Measurements from ENCODE around the gene STIM2. TPM values are rescaled to one million over a fixed set of nuclear protein-coding genes. Genes with fewer than 3 reads are reported as not detected.

STIM2 gene
- total RNA-seq, 1 experiment from 2014 or later: 15.5 TPM

DNA sequence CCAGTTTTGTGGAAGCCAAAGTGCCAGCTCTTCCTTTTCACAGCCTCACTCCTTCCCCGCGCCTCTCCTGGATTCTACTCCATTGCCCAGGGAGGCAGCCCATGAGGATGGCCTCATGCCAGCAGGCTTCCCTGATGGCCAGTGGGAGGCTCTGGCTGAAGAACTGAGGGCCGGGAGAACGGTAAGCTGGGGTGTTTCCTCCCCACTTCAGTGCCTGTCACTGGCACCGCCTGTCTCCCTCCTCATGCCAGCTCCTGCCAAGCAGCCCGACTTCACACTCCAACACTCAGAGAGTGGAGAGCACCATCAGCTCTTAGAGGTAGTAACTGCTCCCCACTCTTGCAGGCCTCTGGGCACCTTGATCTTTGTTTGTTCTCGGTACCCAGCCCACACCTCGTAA lies 46.9 kb upstream of the STIM2 start:
- Histone ChIP-seq H3K36me3 (ENCODE audit: low read depth, low read length) (no peaks in the 10 kb centered on the region), H3K9me2 (replicated peaks; ENCODE audit: low read length) (no peaks in the 10 kb centered on the region), H3K27me3 (ENCODE audit: low read length) (no peaks in the 10 kb centered on the region), H3K4me2 (ENCODE audit: low read length) (no peak overlapping the region), H3K27ac (ENCODE audit: low read length) (no peak overlapping the region), H3K9me3 (ENCODE audit: low read length) (no peaks in the 10 kb centered on the region), H3F3A (ENCODE audit: low read length, unreplicated experiment) (no peaks in the 10 kb centered on the region), H3K9ac (ENCODE audit: low read length) (no peak overlapping the region), H4K20me1 (ENCODE audit: low read length) (no peaks in the 10 kb centered on the region), H3K4me1 (ENCODE audit: insufficient read depth, low read length) (peaks cover 7% of the 10 kb centered on the region), H3K4me3 (ENCODE audit: low read length) (no peak overlapping the region), H2AFZ (ENCODE audit: low read length) (no peak overlapping the region), H3K79me2 (ENCODE audit: low read length) (no peaks in the 10 kb centered on the region)
- ATAC-seq: no peak
- POLR2A ChIA-PET (ENCODE audit: unreplicated experiment): no interaction called here
- DNase-seq: no peak
- TF ChIP-seq EZH2 (IDR thresholded peaks at IDR 0.05; ENCODE audit: low read length, unreplicated experiment) (no peak), EZH2phosphoT487 (IDR thresholded peaks at IDR 0.05; ENCODE audit: borderline replicate concordance, low read length) (no peak)
- TF ChIP-seq, protein P1, sequence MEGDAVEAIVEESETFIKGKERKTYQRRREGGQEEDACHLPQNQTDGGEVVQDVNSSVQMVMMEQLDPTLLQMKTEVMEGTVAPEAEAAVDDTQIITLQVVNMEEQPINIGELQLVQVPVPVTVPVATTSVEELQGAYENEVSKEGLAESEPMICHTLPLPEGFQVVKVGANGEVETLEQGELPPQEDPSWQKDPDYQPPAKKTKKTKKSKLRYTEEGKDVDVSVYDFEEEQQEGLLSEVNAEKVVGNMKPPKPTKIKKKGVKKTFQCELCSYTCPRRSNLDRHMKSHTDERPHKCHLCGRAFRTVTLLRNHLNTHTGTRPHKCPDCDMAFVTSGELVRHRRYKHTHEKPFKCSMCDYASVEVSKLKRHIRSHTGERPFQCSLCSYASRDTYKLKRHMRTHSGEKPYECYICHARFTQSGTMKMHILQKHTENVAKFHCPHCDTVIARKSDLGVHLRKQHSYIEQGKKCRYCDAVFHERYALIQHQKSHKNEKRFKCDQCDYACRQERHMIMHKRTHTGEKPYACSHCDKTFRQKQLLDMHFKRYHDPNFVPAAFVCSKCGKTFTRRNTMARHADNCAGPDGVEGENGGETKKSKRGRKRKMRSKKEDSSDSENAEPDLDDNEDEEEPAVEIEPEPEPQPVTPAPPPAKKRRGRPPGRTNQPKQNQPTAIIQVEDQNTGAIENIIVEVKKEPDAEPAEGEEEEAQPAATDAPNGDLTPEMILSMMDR (conservative IDR thresholded peaks at IDR 0.05; ENCODE audit: low read depth, low read length): no peak
- intact Hi-C loops (cut with micrococcal nuclease): no loop called here
- no TSS peak for BruUV-seq (replicated peaks)
- CTCF ChIA-PET: no interaction called here

DNA sequence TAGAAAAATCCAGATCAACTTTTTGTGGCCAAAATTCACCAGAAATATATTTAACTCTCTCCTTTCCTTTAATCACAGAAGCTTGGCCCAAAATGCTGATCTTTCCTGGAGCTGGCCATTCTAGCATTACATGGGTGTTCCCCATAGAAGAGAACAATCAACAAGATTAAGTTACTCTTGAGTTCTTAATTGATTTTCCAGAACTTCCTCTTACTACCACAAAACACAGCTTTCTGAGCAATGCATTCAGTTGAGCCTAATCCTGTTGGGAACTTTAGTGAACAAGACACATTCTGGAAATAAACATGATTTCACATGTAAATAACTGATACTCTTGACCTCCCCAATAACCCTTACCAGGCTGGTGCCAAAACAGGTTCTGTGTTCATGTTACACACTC lies 45.4 kb upstream of the STIM2 start:
- H3K9ac ChIP-seq (ENCODE audit: low read length): no peak overlapping the region
- no peaks in the 10 kb centered on the region for H3K27me3 ChIP-seq (ENCODE audit: low read length)
- no peak overlapping the region for H2AFZ ChIP-seq (ENCODE audit: low read length)
- TF ChIP-seq EZH2 (IDR thresholded peaks at IDR 0.05; ENCODE audit: low read length, unreplicated experiment): no peak
- no peak for TF ChIP-seq EZH2phosphoT487 (IDR thresholded peaks at IDR 0.05; ENCODE audit: borderline replicate concordance, low read length)
- TF ChIP-seq, protein P1 (conservative IDR thresholded peaks at IDR 0.05; ENCODE audit: low read depth, low read length): no peak
- no peaks in the 10 kb centered on the region for H3K9me2 ChIP-seq (replicated peaks; ENCODE audit: low read length)
- H3K9me3 ChIP-seq (ENCODE audit: low read length): no peaks in the 10 kb centered on the region
- no peaks in the 10 kb centered on the region for H4K20me1 ChIP-seq (ENCODE audit: low read length)
- intact Hi-C loops (cut with micrococcal nuclease): no loop called here
- H3K4me2 ChIP-seq (ENCODE audit: low read length): no peak overlapping the region
- no peak for DNase-seq
- no TSS peak for BruUV-seq (replicated peaks)
- H3F3A ChIP-seq (ENCODE audit: low read length, unreplicated experiment): no peaks in the 10 kb centered on the region
- no peaks in the 10 kb centered on the region for H3K36me3 ChIP-seq (ENCODE audit: low read depth, low read length)
- no peak overlapping the region for H3K4me3 ChIP-seq (ENCODE audit: low read length)
- ChIA-PET POLR2A (ENCODE audit: unreplicated experiment) (no interaction called here), CTCF (no interaction called here)
- no peak for ATAC-seq
- H3K27ac ChIP-seq (ENCODE audit: low read length): no peak overlapping the region
- no peaks in the 10 kb centered on the region for H3K79me2 ChIP-seq (ENCODE audit: low read length)
- H3K4me1 ChIP-seq (ENCODE audit: insufficient read depth, low read length): peaks cover 7% of the 10 kb centered on the region

DNA sequence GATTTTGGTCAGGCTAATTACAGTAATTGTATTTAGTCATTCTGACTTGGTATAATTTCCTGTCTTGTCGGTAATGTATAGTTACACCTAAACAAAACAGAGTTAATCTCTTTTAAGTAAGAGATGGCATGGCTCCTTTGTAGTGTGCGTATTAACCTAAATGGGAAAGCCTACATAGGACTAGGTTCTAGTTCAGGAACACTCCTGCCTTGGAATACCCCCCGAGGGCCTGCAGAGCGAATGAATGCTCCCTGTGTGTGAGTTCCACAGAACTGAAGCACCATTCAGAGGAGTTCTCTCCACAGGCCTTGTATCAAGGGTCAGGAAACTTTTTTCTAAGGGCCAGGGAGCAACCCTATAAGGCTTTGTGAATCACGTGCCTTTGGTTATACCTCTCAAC lies 44.9 kb upstream of the STIM2 start:
- DNase-seq: no peak
- Histone ChIP-seq H3K79me2 (ENCODE audit: low read length) (no peaks in the 10 kb centered on the region), H3K9me3 (ENCODE audit: low read length) (no peaks in the 10 kb centered on the region), H3K4me3 (ENCODE audit: low read length) (no peak overlapping the region), H3K27ac (ENCODE audit: low read length) (no peak overlapping the region), H4K20me1 (ENCODE audit: low read length) (no peaks in the 10 kb centered on the region), H3K9ac (ENCODE audit: low read length) (no peak overlapping the region), H3K4me1 (ENCODE audit: insufficient read depth, low read length) (peaks cover 7% of the 10 kb centered on the region), H3K36me3 (ENCODE audit: low read depth, low read length) (no peaks in the 10 kb centered on the region), H3K27me3 (ENCODE audit: low read length) (no peaks in the 10 kb centered on the region), H3K9me2 (replicated peaks; ENCODE audit: low read length) (no peaks in the 10 kb centered on the region), H2AFZ (ENCODE audit: low read length) (no peak overlapping the region), H3K4me2 (ENCODE audit: low read length) (no peak overlapping the region), H3F3A (ENCODE audit: low read length, unreplicated experiment) (no peaks in the 10 kb centered on the region)
- CTCF ChIA-PET: no interaction called here
- no TSS peak for BruUV-seq (replicated peaks)
- intact Hi-C loops (cut with micrococcal nuclease): no loop called here
- no peak for ATAC-seq
- TF ChIP-seq EZH2 (IDR thresholded peaks at IDR 0.05; ENCODE audit: low read length, unreplicated experiment) (no peak), EZH2phosphoT487 (IDR thresholded peaks at IDR 0.05; ENCODE audit: borderline replicate concordance, low read length) (no peak)
- TF ChIP-seq, protein P1 (conservative IDR thresholded peaks at IDR 0.05; ENCODE audit: low read depth, low read length): no peak
- POLR2A ChIA-PET (ENCODE audit: unreplicated experiment): no interaction called here

Data from PC-3 (cell line).